GM19372 (cell line): ENCODE results near the gene LY6G6F.

Source experiments
- ATAC-seq: cut with Tn5 transposase; IDR thresholded peaks from one replicate; pipeline ENCODE4 v1.9.1; 2021; ENCODE audit warnings: mild to moderate bottlenecking, low read depth, moderate library complexity; ENCODE audit not compliant: unreplicated experiment

The LY6G6F gene

GRCh38 chr6:31706599-31706998, at the start of gene LY6G6F:
TSS of gene LY6G6F (plus strand) at chr6:31706866. CDS start at chr6:31706907, 41 bp downstream.
- no peak for ATAC-seq

- ATAC-seq = no peak
These were observed 49.1 kb upstream of the LY6G6F start for GRCh38 chr6:31657406-31658157.

GRCh38 chr6:31658158-31658688, 48.4 kb upstream of the LY6G6F start:
- ATAC-seq = no peak

GRCh38 chr6:31658983-31659648, 47.5 kb upstream of the LY6G6F start:
- no peak for ATAC-seq

- peak; percentile 5 for ATAC-seq
These were observed 46.9 kb upstream of the LY6G6F start for GRCh38 chr6:31659649-31660380.

GRCh38 chr6:31660381-31661261, 46.0 kb upstream of the LY6G6F start, which contains the start of gene C6orf47:
TSS of gene C6orf47 (minus strand) at chr6:31660778. CDS start at chr6:31659947, 831 bp downstream.
- ATAC-seq = peak; percentile 50

GRCh38 chr6:31661262-31662123, 45.2 kb upstream of the LY6G6F start:
- ATAC-seq = no peak

GRCh38 chr6:31662124-31662723, 44.4 kb upstream of the LY6G6F start:
- no peak for ATAC-seq

GRCh38 chr6:31663126-31663960, 43.3 kb upstream of the LY6G6F start:
- ATAC-seq = no peak

GRCh38 chr6:31663961-31664789, 42.5 kb upstream of the LY6G6F start:
- no peak for ATAC-seq

GRCh38 chr6:31664790-31665500, 41.7 kb upstream of the LY6G6F start, which contains the start of gene GPANK1:
TSS of gene GPANK1 (minus strand) at chr6:31664997. CDS start at chr6:31664478, 519 bp downstream.
- ATAC-seq = no peak

- ATAC-seq = peak; percentile 85
These were observed 40.9 kb upstream of the LY6G6F start, which contains the start of gene CSNK2B for GRCh38 chr6:31665501-31666336. TSS of gene CSNK2B (plus strand) at chr6:31666080. CDS start at chr6:31666832, 752 bp downstream.

- ATAC-seq = no peak
These were observed 40.2 kb upstream of the LY6G6F start for GRCh38 chr6:31666337-31666965.

- ATAC-seq = no peak
These were observed 37.0 kb upstream of the LY6G6F start, which contains the start of gene LY6G5B for GRCh38 chr6:31669676-31670075. TSS of gene LY6G5B (plus strand) at chr6:31669976. CDS start at chr6:31670951, 975 bp downstream.
